Measurements from ENCODE around the gene PHACTR1. TPM values are rescaled to one million over a fixed set of nuclear protein-coding genes. Genes with fewer than 3 reads are reported as not detected.

PHACTR1 gene
- total and polyA plus RNA-seq, 2 experiments from 2014 or later = 11.2 to 33.9 TPM

DNA sequence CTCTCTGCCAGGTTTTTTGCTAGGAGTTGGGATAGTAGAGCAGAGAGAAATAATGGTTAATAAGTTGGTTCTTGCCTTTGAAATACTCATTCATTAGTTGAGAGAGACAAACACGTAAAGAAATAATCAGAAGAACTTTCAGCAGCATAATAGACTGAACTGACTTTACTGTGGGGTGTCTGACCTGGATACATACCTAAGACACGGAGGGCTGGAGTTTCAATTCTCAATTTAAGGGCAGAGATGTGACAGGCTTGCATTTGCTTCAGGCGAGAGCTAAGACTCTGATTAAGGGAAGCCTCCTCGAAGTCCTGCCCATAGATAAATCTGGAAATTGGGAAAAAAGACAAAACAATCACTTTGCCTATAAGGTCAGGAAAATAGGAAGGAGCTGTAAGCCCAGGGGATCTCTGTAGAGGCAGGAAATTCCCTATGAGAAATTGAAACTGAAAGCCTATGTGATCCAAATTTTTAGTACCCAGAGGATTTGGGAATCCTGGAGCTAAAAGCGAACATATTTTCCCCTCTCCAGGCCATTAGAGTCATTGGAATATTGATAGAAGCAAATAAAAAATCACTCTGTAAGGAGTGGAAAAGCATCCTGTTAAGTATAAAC lies 276.8 kb downstream of the PHACTR1 start:
- no peaks in the 10 kb centered on the region for H3K4me1 ChIP-seq (ENCODE audit: low read depth)
- no peaks in the 10 kb centered on the region for H3K9me3 ChIP-seq (ENCODE audit: low read depth)
- no peaks in the 10 kb centered on the region for H3K36me3 ChIP-seq
- TF ChIP-seq, protein P1, sequence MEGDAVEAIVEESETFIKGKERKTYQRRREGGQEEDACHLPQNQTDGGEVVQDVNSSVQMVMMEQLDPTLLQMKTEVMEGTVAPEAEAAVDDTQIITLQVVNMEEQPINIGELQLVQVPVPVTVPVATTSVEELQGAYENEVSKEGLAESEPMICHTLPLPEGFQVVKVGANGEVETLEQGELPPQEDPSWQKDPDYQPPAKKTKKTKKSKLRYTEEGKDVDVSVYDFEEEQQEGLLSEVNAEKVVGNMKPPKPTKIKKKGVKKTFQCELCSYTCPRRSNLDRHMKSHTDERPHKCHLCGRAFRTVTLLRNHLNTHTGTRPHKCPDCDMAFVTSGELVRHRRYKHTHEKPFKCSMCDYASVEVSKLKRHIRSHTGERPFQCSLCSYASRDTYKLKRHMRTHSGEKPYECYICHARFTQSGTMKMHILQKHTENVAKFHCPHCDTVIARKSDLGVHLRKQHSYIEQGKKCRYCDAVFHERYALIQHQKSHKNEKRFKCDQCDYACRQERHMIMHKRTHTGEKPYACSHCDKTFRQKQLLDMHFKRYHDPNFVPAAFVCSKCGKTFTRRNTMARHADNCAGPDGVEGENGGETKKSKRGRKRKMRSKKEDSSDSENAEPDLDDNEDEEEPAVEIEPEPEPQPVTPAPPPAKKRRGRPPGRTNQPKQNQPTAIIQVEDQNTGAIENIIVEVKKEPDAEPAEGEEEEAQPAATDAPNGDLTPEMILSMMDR (IDR thresholded peaks at IDR 0.05; ENCODE audit: low read depth, low read length) = no peak
- H3K27ac ChIP-seq = no peak overlapping the region
- no peak for DNase-seq (ENCODE audit: low read depth in 1 of 2, low spot score in 1 of 2)
- H3K27me3 ChIP-seq = no peaks in the 10 kb centered on the region
- H3K4me3 ChIP-seq = no peak overlapping the region

DNA sequence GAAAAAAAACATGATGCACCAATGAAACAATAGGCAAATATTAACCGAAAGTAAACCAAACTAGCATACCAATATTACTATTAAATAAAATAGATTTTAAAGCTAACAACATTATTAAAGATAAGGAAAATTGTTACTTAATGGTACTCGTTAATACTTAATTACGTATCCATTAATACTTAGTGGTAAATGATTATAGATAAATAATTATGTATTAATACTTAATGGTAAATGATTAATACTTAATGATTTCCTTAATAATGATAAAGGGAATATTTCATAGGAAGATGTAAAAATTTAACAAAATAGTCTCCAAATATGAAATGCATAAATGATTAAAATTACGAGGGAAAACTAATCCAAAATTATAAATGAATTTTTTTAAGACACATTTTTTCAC lies 278.9 kb downstream of the PHACTR1 start:
- Histone ChIP-seq H3K4me3 (no peak overlapping the region), H3K4me1 (ENCODE audit: low read depth) (no peaks in the 10 kb centered on the region), H3K9me3 (ENCODE audit: low read depth) (no peaks in the 10 kb centered on the region), H3K27ac (no peak overlapping the region), H3K27me3 (no peaks in the 10 kb centered on the region), H3K36me3 (no peaks in the 10 kb centered on the region)
- TF ChIP-seq, protein P1 (IDR thresholded peaks at IDR 0.05; ENCODE audit: low read depth, low read length) = no peak
- no peak for DNase-seq (ENCODE audit: low read depth in 1 of 2, low spot score in 1 of 2)

DNA sequence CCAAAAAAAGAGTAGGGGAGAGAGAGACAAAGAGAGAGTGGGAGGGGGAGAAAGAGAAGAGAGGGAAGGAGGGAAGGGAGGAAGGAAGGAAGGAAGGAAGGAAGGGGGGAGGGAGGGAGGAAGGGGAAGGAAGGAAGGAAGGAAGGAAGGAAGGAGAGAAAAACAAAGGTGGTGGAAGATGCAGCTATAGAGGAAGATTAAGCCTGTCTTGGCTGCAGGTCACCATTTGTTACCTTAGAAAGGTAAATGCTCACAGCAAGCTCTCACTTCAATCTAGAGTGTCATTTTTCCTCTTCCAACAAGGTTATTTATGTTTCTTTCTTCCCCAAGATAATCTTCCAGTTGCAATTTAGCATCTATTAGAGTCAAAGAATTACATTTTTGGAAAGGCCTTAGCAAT lies 284.0 kb downstream of the PHACTR1 start:
- no peak for DNase-seq (ENCODE audit: low read depth in 1 of 2, low spot score in 1 of 2)
- Histone ChIP-seq H3K9me3 (ENCODE audit: low read depth) (no peaks in the 10 kb centered on the region), H3K36me3 (no peaks in the 10 kb centered on the region), H3K4me3 (no peak overlapping the region), H3K27me3 (no peaks in the 10 kb centered on the region), H3K27ac (no peak overlapping the region), H3K4me1 (ENCODE audit: low read depth) (peaks cover 10% of the 10 kb centered on the region)
- TF ChIP-seq, protein P1 (IDR thresholded peaks at IDR 0.05; ENCODE audit: low read depth, low read length) = no peak

DNA sequence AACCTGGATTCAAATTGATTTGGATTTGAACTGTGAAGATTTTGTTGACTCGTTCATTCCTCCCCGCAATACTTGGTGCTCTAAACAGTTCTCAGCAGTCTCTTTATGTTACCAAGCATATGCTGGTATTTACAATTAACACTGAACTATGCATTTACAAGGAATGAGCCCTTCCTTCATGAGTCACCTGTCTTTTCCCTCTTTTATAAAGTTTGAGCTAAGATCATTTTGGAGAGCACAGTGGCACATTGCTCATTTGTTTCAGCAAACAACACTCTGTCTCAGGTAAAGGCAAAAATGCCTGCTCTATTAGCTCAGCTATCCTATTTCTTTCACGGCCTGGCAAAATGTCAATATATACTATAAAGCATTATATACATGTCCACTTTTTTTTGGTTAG lies 285.4 kb downstream of the PHACTR1 start:
- H3K36me3 ChIP-seq = no peaks in the 10 kb centered on the region
- no peaks in the 10 kb centered on the region for H3K9me3 ChIP-seq (ENCODE audit: low read depth)
- peaks cover 23% of the 10 kb centered on the region for H3K4me1 ChIP-seq (ENCODE audit: low read depth)
- no peak for DNase-seq (ENCODE audit: low read depth in 1 of 2, low spot score in 1 of 2)
- no peak overlapping the region for H3K4me3 ChIP-seq
- TF ChIP-seq, protein P1 (IDR thresholded peaks at IDR 0.05; ENCODE audit: low read depth, low read length) = no peak
- no peak overlapping the region for H3K27ac ChIP-seq
- H3K27me3 ChIP-seq = no peaks in the 10 kb centered on the region

DNA sequence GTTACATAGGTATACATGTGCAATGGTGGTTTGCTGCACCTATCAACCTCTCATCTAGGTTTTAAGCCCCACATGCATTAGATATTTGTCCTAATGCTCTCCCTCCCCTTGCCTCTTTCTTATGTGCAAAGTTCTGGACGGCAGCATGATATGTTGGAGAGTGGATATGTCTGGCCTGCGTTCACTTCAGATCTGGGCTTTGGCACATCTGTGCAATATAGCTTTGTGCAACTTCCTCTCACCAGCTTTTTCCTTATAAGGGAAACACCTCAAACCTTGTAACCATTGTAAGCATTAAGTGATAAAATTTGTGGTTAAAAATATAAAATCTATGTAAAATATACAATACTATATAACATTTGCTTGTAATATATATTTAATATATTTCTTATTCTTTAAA lies 288.0 kb downstream of the PHACTR1 start:
- no peaks in the 10 kb centered on the region for H3K36me3 ChIP-seq
- no peak overlapping the region for H3K4me3 ChIP-seq
- no peaks in the 10 kb centered on the region for H3K27me3 ChIP-seq
- no peak overlapping the region for H3K27ac ChIP-seq
- DNase-seq (ENCODE audit: low read depth in 1 of 2, low spot score in 1 of 2) = peak; percentile 38 to 50
- H3K4me1 ChIP-seq (ENCODE audit: low read depth) = peaks cover 23% of the 10 kb centered on the region
- H3K9me3 ChIP-seq (ENCODE audit: low read depth) = no peaks in the 10 kb centered on the region
- TF ChIP-seq, protein P1 (IDR thresholded peaks at IDR 0.05; ENCODE audit: low read depth, low read length) = no peak
